Fibroblast of the aortic adventitia (primary cell): ENCODE measurements around the gene BIN2. TPM values are rescaled to one million over a fixed set of nuclear protein-coding genes. Genes with fewer than 3 reads are reported as not detected.

Experiments used
- DNase-seq: peaks from one replicate; pipeline ENCODE4 v3.0.0-alpha.2; 2010; ENCODE audit warnings: low read depth
- H3K4me3 ChIP-seq: 2 replicates; pipeline ENCODE4 v1.5.1; 2011; ENCODE audit warnings: low read depth, mild to moderate bottlenecking, control low read depth, low read length, moderate library complexity
- CTCF ChIP-seq: IDR thresholded peaks from 2 replicates; pipeline ENCODE4 v1.5.1; 2011; ENCODE audit warnings: mild to moderate bottlenecking, low read length, control low read depth, inconsistent platforms; ENCODE audit not compliant: insufficient read depth
- total RNA-seq: library from RNA; depleted of rRNA; stranded (reverse); fragments of >200 nt; gene quantifications from 2 replicates; pipeline ENCODE4 v1.2.3, GENCODE V29; 2012; ENCODE audit warnings: low replicate concordance

Gene BIN2
- total RNA-seq = under 0.01 TPM in 1 of 2 replicates, not detected in the other

- H3K4me3 ChIP-seq = no peak within 1 kb of the TSS
- no peak for TF ChIP-seq CTCF
- DNase-seq = no peak
Measured at GRCh38 chr12:51323966-51324895, at the start of gene BIN2. Gene BIN2, minus strand, starts transcription at chr12:51324174. Its CDS starts 72 bp downstream, at chr12:51324102.

DNA sequence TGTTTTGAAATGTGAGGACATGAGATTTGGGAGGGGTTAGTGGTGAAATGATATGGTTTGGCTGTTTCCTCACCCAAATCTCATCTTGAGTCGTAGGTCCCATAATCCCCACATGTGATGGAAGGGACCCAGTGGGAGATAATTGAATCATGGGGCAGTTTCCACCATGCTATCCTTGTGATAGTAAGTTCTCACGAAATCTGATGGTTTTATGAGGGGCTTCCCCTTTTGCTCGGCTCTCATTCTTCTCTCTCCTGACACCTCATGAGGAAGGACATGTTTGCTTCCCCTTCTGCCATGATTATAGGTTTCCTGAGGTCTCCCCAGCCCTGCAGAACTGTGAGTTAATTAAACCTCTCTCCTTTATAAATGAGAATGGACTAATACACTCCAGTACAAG lies 49.2 kb upstream of the BIN2 start:
- no peak overlapping the region for H3K4me3 ChIP-seq
- no peak for DNase-seq
- no peak for TF ChIP-seq CTCF

DNA sequence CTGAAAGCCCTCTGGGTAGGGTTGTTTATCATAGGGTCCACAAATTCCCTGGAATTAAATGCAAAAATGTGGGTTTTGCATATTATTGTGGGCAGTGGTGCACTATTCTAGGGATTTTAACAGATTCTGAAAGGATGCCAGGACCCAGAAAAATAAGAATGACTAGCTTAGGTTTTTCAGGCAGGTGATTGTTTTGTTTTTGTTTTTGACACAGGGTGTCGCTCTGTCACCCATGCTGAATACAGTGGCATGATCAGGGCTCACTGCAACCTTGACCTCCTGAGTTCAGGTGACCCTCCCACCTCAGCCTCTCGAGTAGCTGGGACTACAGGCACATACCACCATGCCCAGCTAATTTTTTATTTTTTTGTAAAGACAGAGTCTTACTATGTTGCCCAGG lies 48.0 kb upstream of the BIN2 start:
- no peak for TF ChIP-seq CTCF
- DNase-seq = no peak
- H3K4me3 ChIP-seq = no peak overlapping the region

- no peak overlapping the region for H3K4me3 ChIP-seq
- DNase-seq = peak; percentile 93
- TF ChIP-seq CTCF = no peak
Measured at GRCh38 chr12:51371295-51371953, 47.5 kb upstream of the BIN2 start.

GRCh38 chr12:51370667-51371066 lies 46.7 kb upstream of the BIN2 start:
- no peak for TF ChIP-seq CTCF
- DNase-seq = no peak
- no peak overlapping the region for H3K4me3 ChIP-seq

DNA sequence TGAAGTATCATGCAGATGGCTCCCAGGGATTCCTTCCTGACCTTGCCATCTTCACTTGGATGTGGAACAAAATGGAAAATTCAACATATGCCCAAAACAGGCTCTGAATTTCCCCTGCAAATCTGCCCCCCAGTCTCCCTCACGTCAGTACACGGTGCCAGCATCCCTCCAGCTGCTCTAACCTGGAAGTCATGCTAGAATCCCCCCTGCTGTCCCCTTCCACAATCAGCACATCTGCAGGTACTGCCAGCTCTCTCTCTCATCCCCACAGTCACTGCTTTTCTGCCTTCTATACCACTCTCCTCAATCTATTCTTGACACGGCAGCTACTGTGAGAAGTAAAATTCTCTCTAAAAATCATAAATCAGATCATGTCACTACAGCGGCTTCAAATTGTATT lies 45.6 kb upstream of the BIN2 start:
- no peak for TF ChIP-seq CTCF
- DNase-seq = no peak
- no peak overlapping the region for H3K4me3 ChIP-seq
